GM21360 (cell line): ENCODE measurements around the gene TRPV4.

ENCODE experiments used
- ATAC-seq: cut with Tn5 transposase; IDR thresholded peaks from one replicate; pipeline ENCODE4 v1.9.1; 2021; ENCODE audit warnings: mild to moderate bottlenecking, moderate library complexity; ENCODE audit not compliant: unreplicated experiment

The TRPV4 gene

GRCh38 chr12:109764776-109765445, 68.3 kb downstream of the TRPV4 start:
- ATAC-seq: no peak

- no peak for ATAC-seq
These were observed 69.1 kb downstream of the TRPV4 start for GRCh38 chr12:109764123-109764522.

GRCh38 chr12:109763201-109763841, 69.9 kb downstream of the TRPV4 start:
- ATAC-seq: no peak

- no peak for ATAC-seq
These were observed 70.5 kb downstream of the TRPV4 start for GRCh38 chr12:109762673-109763191.

- no peak for ATAC-seq
These were observed 71.0 kb downstream of the TRPV4 start for GRCh38 chr12:109762071-109762672.

GRCh38 chr12:109760930-109761921, 72.0 kb downstream of the TRPV4 start:
- ATAC-seq: no peak

- no peak for ATAC-seq
These were observed 72.9 kb downstream of the TRPV4 start for GRCh38 chr12:109760031-109760929.

GRCh38 chr12:109759595-109759994, 73.6 kb downstream of the TRPV4 start:
- no peak for ATAC-seq

- ATAC-seq: no peak
These were observed 74.5 kb downstream of the TRPV4 start for GRCh38 chr12:109758426-109759420.

GRCh38 chr12:109757671-109758265, 75.4 kb downstream of the TRPV4 start:
- no peak for ATAC-seq

GRCh38 chr12:109756457-109756856, 76.7 kb downstream of the TRPV4 start:
- no peak for ATAC-seq

GRCh38 chr12:109753959-109754358, 79.2 kb downstream of the TRPV4 start:
- ATAC-seq: no peak

- ATAC-seq: no peak
These were observed 80.2 kb downstream of the TRPV4 start for GRCh38 chr12:109753054-109753401.

- no peak for ATAC-seq
These were observed 80.8 kb downstream of the TRPV4 start for GRCh38 chr12:109752117-109753053.

- ATAC-seq: no peak
These were observed 87.9 kb downstream of the TRPV4 start for GRCh38 chr12:109744986-109745942.

- ATAC-seq: no peak
These were observed 89.2 kb downstream of the TRPV4 start for GRCh38 chr12:109744026-109744425.
